CD4-positive, alpha-beta memory T cell (primary cell): Measurements from ENCODE around the gene SRPRB. TPM values are rescaled to one million over a fixed set of nuclear protein-coding genes. Genes with fewer than 3 reads are reported as not detected.

Experiments used
- CTCF ChIA-PET: fragments of 350-600 bp; sonication (Branson Sonifier 250); formaldehyde crosslinking; loops from one replicate; lab custom pipeline; 2021; ENCODE audit warnings: inconsistent platforms; ENCODE audit not compliant: partially characterized antibody; lab: Charles Lee
- POLR2A ChIA-PET: fragments of 350-600 bp; sonication (Branson Sonifier 250); formaldehyde crosslinking; loops from one replicate; lab custom pipeline; 2021; ENCODE audit not compliant: partially characterized antibody; lab: Charles Lee
- DNase-seq, 5 donors: peaks; one replicate each; pipeline versions ENCODE4 v3.0.0 to v3.0.0-alpha.2; 2020 to 2022; ENCODE audit warnings: mixed read lengths in 1 of 5
- H3K27ac ChIP-seq: one replicate; pipeline ENCODE4 v1.7.0; 2013; ENCODE audit warnings: low read depth, low read length
- H3K27me3 ChIP-seq: 2 replicates; pipeline ENCODE4 v1.7.0; 2013; ENCODE audit warnings: mild to moderate bottlenecking, low read length, moderate library complexity; ENCODE audit not compliant: insufficient read depth
- H3K36me3 ChIP-seq: 2 replicates; pipeline ENCODE4 v1.7.0; 2013; ENCODE audit warnings: mild to moderate bottlenecking, low read length, moderate library complexity; ENCODE audit not compliant: insufficient read depth
- H3K4me1 ChIP-seq: 2 replicates; pipeline ENCODE4 v1.7.0; 2013; ENCODE audit warnings: mild to moderate bottlenecking, low read length, moderate library complexity; ENCODE audit not compliant: insufficient read depth
- H3K4me3 ChIP-seq, 2 donors: one replicate each; pipeline ENCODE4 v1.7.0; 2013; ENCODE audit warnings: low read length in 2 of 2, mild to moderate bottlenecking in 1 of 2
- H3K9me3 ChIP-seq, 2 donors: one replicate each; pipeline ENCODE4 v1.7.0; 2013; ENCODE audit warnings: low read length in 2 of 2, control low read depth in 1 of 2; ENCODE audit not compliant: control insufficient read depth in 1 of 2
- H3K27ac Mint-ChIP-seq, 7 donors: one replicate each; pipeline ENCODE4 v1.8.0; 2020 to 2021; ENCODE audit warnings: mixed read lengths in 7 of 7, mild to moderate bottlenecking in 6 of 7, inconsistent platforms in 3 of 7, moderate library complexity in 3 of 7
- H3K27me3 Mint-ChIP-seq, 2 donors: one replicate each; pipeline ENCODE4 v1.8.0; 2020 to 2021; ENCODE audit warnings: mixed read lengths in 2 of 2
- H3K36me3 Mint-ChIP-seq, 2 donors: one replicate each; pipeline ENCODE4 v1.8.0; 2020 to 2021; ENCODE audit warnings: mixed read lengths in 2 of 2, inconsistent platforms in 1 of 2, mild to moderate bottlenecking in 1 of 2
- H3K4me1 Mint-ChIP-seq, 4 donors: one replicate each; pipeline ENCODE4 v1.8.0; 2020 to 2021; ENCODE audit warnings: mixed read lengths in 4 of 4, mild to moderate bottlenecking in 1 of 4
- H3K4me3 Mint-ChIP-seq, 8 donors: one replicate each; pipeline ENCODE4 v1.8.0; 2020 to 2021; ENCODE audit warnings: mixed read lengths in 8 of 8, mild to moderate bottlenecking in 7 of 8, moderate library complexity in 6 of 8, inconsistent platforms in 3 of 8
- H3K9me3 Mint-ChIP-seq, 8 donors: one replicate each; pipeline ENCODE4 v1.8.0; 2020 to 2021; ENCODE audit warnings: mixed read lengths in 8 of 8, mild to moderate bottlenecking in 5 of 8, inconsistent platforms in 3 of 8, moderate library complexity in 1 of 8
- intact Hi-C: fragments of 100-400 bp; cut with micrococcal nuclease; formaldehyde crosslinking; loops from one replicate; pipeline ENCODE4 v1.15.1; 2023
- polyA plus RNA-seq, 2 donors: library from polyadenylated mRNA; unstranded; fragments of 300-500 nt; fragmentation: Illumina TruSeq; gene quantifications; one replicate each; pipeline ENCODE4 v1.2.3, GENCODE V29; 2021
- total RNA-seq, 2 experiments: library from RNA; stranded (reverse); gene quantifications; one replicate each; pipeline ENCODE4 v1.2.3, GENCODE V29; 2021

Gene SRPRB
- total and polyA plus RNA-seq, 4 experiments from 2014 or later: 45.6 to 57.4 (median 52.4) TPM

GRCh38 chr3:133840055-133840737 lies 34.6 kb downstream of the SRPRB start:
- Mint-ChIP-seq H3K36me3 (no peaks in the 10 kb centered on the region), H3K27ac (peak overlapping the region in 1 of 7 donors; percentile 66), H3K27me3 (peaks cover 0 to 6% of the 10 kb centered on the region in 2 donors), H3K4me3 (no peak overlapping the region), H3K4me1 (no peaks in the 10 kb centered on the region), H3K9me3 (no peaks in the 10 kb centered on the region)
- Histone ChIP-seq H3K27me3 (no peaks in the 10 kb centered on the region), H3K4me3 (no peak overlapping the region), H3K27ac (no peak overlapping the region), H3K9me3 (no peaks in the 10 kb centered on the region), H3K4me1 (no peaks in the 10 kb centered on the region), H3K36me3 (no peaks in the 10 kb centered on the region)
- no peak for DNase-seq
- CTCF ChIA-PET: no interaction called here
- intact Hi-C loops: no loop called here
- POLR2A ChIA-PET: no interaction called here

- H3K9me3 ChIP-seq: no peaks in the 10 kb centered on the region
- no peaks in the 10 kb centered on the region for H3K27me3 ChIP-seq
- DNase-seq: no peak
- Mint-ChIP-seq H3K27ac (no peak overlapping the region), H3K27me3 (peaks cover 0 to 6% of the 10 kb centered on the region in 2 donors), H3K36me3 (no peaks in the 10 kb centered on the region), H3K4me1 (no peaks in the 10 kb centered on the region), H3K9me3 (no peaks in the 10 kb centered on the region), H3K4me3 (no peak overlapping the region)
- intact Hi-C loops: no loop called here
- no peak overlapping the region for H3K27ac ChIP-seq
- H3K4me1 ChIP-seq: no peaks in the 10 kb centered on the region
- H3K4me3 ChIP-seq: no peak overlapping the region
- no peaks in the 10 kb centered on the region for H3K36me3 ChIP-seq
- ChIA-PET POLR2A (no interaction called here), CTCF (no interaction called here)
Observed at GRCh38 chr3:133840767-133841166, 35.2 kb downstream of the SRPRB start.

GRCh38 chr3:133841196-133841595 lies 35.6 kb downstream of the SRPRB start:
- intact Hi-C loops: no loop called here

GRCh38 chr3:133842158-133842557 lies 36.5 kb downstream of the SRPRB start:
- no peaks in the 10 kb centered on the region for H3K9me3 Mint-ChIP-seq
- Histone ChIP-seq H3K4me1 (no peaks in the 10 kb centered on the region), H3K36me3 (no peaks in the 10 kb centered on the region), H3K27me3 (no peaks in the 10 kb centered on the region), H3K9me3 (no peaks in the 10 kb centered on the region), H3K4me3 (no peak overlapping the region), H3K27ac (no peak overlapping the region)
- peaks cover 1 to 6% of the 10 kb centered on the region in 2 donors for H3K27me3 Mint-ChIP-seq
- intact Hi-C loops: no loop called here
- H3K27ac Mint-ChIP-seq: no peak overlapping the region
- no peak for DNase-seq
- POLR2A ChIA-PET: no interaction called here
- H3K36me3 Mint-ChIP-seq: no peaks in the 10 kb centered on the region
- H3K4me1 Mint-ChIP-seq: no peaks in the 10 kb centered on the region
- no peak overlapping the region for H3K4me3 Mint-ChIP-seq
- CTCF ChIA-PET: no interaction called here

More at GRCh38 chr3:133841196-133841595, 35.6 kb downstream of the SRPRB start:
- Histone ChIP-seq H3K4me1 (no peaks in the 10 kb centered on the region), H3K36me3 (no peaks in the 10 kb centered on the region), H3K27me3 (no peaks in the 10 kb centered on the region), H3K27ac (no peak overlapping the region), H3K9me3 (no peaks in the 10 kb centered on the region), H3K4me3 (no peak overlapping the region)
- no peaks in the 10 kb centered on the region for H3K9me3 Mint-ChIP-seq
- no peak overlapping the region for H3K27ac Mint-ChIP-seq
- ChIA-PET CTCF (no interaction called here), POLR2A (no interaction called here)
- H3K4me3 Mint-ChIP-seq: no peak overlapping the region
- peaks cover 0 to 6% of the 10 kb centered on the region in 2 donors for H3K27me3 Mint-ChIP-seq
- H3K36me3 Mint-ChIP-seq: no peaks in the 10 kb centered on the region
- DNase-seq: no peak
- H3K4me1 Mint-ChIP-seq: no peaks in the 10 kb centered on the region

GRCh38 chr3:133843634-133844033 lies 38.0 kb downstream of the SRPRB start:
- no peak for DNase-seq
- H3K36me3 Mint-ChIP-seq: no peaks in the 10 kb centered on the region
- H3K9me3 ChIP-seq: no peaks in the 10 kb centered on the region
- no peaks in the 10 kb centered on the region for H3K4me1 Mint-ChIP-seq
- H3K27ac Mint-ChIP-seq: no peak overlapping the region
- peaks cover 3 to 6% of the 10 kb centered on the region in 2 donors for H3K27me3 Mint-ChIP-seq
- no peak overlapping the region for H3K4me3 ChIP-seq
- ChIA-PET POLR2A (no interaction called here), CTCF (no interaction called here)
- no peaks in the 10 kb centered on the region for H3K36me3 ChIP-seq
- no peaks in the 10 kb centered on the region for H3K27me3 ChIP-seq
- intact Hi-C loops: no loop called here
- H3K27ac ChIP-seq: no peak overlapping the region
- no peaks in the 10 kb centered on the region for H3K4me1 ChIP-seq
- no peaks in the 10 kb centered on the region for H3K9me3 Mint-ChIP-seq
- no peak overlapping the region for H3K4me3 Mint-ChIP-seq

- Histone ChIP-seq H3K9me3 (no peaks in the 10 kb centered on the region), H3K4me1 (no peaks in the 10 kb centered on the region), H3K36me3 (no peaks in the 10 kb centered on the region), H3K27ac (no peak overlapping the region), H3K27me3 (no peaks in the 10 kb centered on the region), H3K4me3 (no peak overlapping the region)
- H3K9me3 Mint-ChIP-seq: no peaks in the 10 kb centered on the region
- no peaks in the 10 kb centered on the region for H3K4me1 Mint-ChIP-seq
- peaks cover 4% of the 10 kb centered on the region in 2 donors for H3K27me3 Mint-ChIP-seq
- no peak overlapping the region for H3K27ac Mint-ChIP-seq
- no peak overlapping the region for H3K4me3 Mint-ChIP-seq
- intact Hi-C loops: no loop called here
- POLR2A ChIA-PET: no interaction called here
- H3K36me3 Mint-ChIP-seq: no peaks in the 10 kb centered on the region
- CTCF ChIA-PET: no interaction called here
- no peak for DNase-seq
Observed at GRCh38 chr3:133845127-133845526, 39.5 kb downstream of the SRPRB start.

- H3K4me3 ChIP-seq: no peak overlapping the region
- POLR2A ChIA-PET: no interaction called here
- peaks cover 1 to 4% of the 10 kb centered on the region in 2 donors for H3K27me3 Mint-ChIP-seq
- H3K27me3 ChIP-seq: no peaks in the 10 kb centered on the region
- H3K4me1 Mint-ChIP-seq: peaks cover 0 to 4% (median 0%) of the 10 kb centered on the region in 4 donors
- no peaks in the 10 kb centered on the region for H3K36me3 Mint-ChIP-seq
- H3K4me3 Mint-ChIP-seq: no peak overlapping the region
- intact Hi-C loops: no loop called here
- H3K9me3 ChIP-seq: no peaks in the 10 kb centered on the region
- no peaks in the 10 kb centered on the region for H3K36me3 ChIP-seq
- CTCF ChIA-PET: no interaction called here
- H3K9me3 Mint-ChIP-seq: no peaks in the 10 kb centered on the region
- no peak for DNase-seq
- H3K27ac Mint-ChIP-seq: no peak overlapping the region
- H3K27ac ChIP-seq: no peak overlapping the region
- no peaks in the 10 kb centered on the region for H3K4me1 ChIP-seq
Observed at GRCh38 chr3:133849346-133849745, 43.7 kb downstream of the SRPRB start.
